NCI-H510A (cell line): Measurements from ENCODE around the gene ITGA2.
"Not testable (repeated sequence)": the region's sequence is repeated elsewhere in the genome, so short reads cannot be mapped to it uniquely, and the experiment has no call there.

Experiments used
- DNase-seq: peaks from one replicate; lab custom pipeline; 2025; lab: John Stamatoyannopoulos, UW

ITGA2 gene

GRCh38 chr5:53100606-53101005 is 111.5 kb downstream of the ITGA2 start:
- DNase-seq, result no peak

GRCh38 chr5:53105611-53106300 is 116.6 kb downstream of the ITGA2 start:
- DNase-seq, result no peak

GRCh38 chr5:53109056-53109442 is 119.9 kb downstream of the ITGA2 start:
- DNase-seq, result no peak

- DNase-seq, result peak; percentile 61
These were observed 120.4 kb downstream of the ITGA2 start, which contains the start of gene MOCS2 for GRCh38 chr5:53109443-53110127. Gene MOCS2, minus strand, starts transcription at chr5:53109757. Its CDS starts 2,583 bp downstream, at chr5:53107174.

GRCh38 chr5:53110156-53110555 is 121.0 kb downstream of the ITGA2 start:
- DNase-seq, result no peak

DNA sequence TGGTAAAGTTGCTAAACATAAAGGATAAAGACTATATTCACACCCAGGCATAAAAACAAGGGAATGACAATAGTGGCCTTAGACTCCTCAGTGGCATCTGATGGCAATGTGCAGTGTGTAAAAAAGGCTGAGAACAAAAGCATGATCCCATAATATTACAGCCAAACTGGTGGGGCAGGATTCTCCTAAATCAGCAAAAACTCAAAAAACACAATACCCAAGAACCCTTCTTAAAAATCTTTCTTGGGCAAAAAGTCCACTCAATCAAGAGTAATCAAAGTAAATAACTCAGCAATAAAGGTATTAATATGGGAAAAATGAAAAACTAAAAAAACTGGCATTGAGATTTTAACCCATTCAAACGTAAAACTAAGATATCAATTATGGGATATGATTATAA is 122.0 kb downstream of the ITGA2 start:
- no peak for DNase-seq

DNA sequence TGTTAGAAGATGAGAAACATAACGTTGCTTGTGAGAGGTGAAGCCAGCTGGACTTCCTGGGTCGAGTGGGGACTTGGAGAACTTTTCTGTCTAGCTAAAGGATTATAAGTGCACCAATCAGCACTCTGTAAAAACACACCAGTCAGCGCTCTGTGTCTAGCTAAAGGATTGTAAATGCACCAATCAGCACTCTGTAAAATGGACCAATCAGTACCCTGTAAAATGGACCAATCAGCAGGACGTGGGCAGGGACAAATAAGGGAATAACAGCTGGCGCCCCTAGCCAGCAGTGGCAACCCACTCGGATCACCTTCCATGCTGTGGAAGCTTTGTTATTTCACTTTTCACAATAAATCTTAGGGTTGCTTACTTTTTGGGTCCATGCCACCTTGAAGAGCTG is 123.2 kb downstream of the ITGA2 start:
- not testable (repeated sequence) for DNase-seq

GRCh38 chr5:53112909-53113308 is 123.8 kb downstream of the ITGA2 start:
- no peak for DNase-seq

DNA sequence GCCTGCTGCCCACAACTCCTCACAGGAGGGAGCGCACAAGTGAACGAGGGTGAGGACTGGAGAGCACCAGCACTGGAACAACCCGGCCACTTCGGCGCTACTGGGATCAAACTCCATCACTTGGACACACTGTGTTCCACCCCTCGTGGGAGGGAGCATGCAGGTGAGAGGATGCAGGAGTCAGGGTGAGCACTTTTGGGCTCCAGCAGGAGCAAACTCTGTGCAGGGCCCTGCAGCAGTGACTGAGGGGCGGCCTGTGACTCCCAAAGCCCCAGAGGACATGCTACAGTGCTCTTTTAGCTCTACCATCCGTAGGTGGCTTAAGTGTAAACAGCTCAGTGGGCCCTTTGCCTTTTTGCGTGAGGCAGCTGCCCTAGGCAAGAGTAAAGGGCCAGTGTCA is 124.8 kb downstream of the ITGA2 start:
- DNase-seq, result no peak

GRCh38 chr5:53114988-53115387 is 125.8 kb downstream of the ITGA2 start:
- DNase-seq, result no peak

DNA sequence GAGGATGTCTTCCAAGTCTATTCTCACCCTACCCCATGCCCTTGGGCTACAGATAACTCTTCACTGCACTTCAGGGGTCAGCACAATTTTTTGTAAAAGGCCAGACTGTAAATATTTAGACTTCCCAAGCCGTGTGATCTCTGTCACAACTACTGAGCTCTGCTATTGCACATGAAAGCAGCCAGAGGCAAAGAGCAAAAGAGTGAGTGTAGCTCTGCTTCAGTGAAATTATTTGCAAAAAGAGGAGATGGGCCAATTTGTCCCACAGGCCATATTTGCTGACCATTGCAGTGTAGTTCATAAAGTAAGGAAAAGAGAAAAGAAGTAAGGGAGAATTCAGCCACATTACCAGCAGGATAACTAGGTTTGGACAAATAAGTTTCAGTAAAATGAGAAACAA is 127.4 kb downstream of the ITGA2 start:
- DNase-seq, result no peak

GRCh38 chr5:53118879-53119278 is 129.7 kb downstream of the ITGA2 start:
- DNase-seq, result no peak

GRCh38 chr5:53120165-53120564 is 131.0 kb downstream of the ITGA2 start:
- DNase-seq, result no peak

GRCh38 chr5:53123702-53124101 is 134.6 kb downstream of the ITGA2 start:
- DNase-seq, result no peak

GRCh38 chr5:53126521-53126920 is 137.4 kb downstream of the ITGA2 start:
- DNase-seq, result no peak

DNA sequence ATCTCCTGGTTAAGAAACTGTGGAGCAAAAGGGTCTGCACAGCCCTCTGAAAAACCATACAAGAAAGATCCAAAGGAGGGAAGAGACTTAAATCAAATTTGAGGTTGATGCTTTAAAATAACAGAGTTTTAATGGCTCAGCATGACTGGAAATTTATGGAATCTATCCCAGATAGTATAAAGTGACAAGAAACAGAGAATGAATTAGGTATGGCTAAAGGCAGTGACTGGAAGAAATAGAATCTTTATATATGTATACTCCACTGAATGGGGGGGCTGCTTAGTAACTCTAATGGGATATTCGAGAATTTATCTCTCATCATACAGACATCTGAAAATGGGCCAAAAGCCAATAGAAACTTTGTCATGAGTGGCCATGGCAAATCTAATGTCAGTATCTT is 138.0 kb downstream of the ITGA2 start:
- no peak for DNase-seq

- no peak for DNase-seq
These were observed 139.3 kb downstream of the ITGA2 start for GRCh38 chr5:53128481-53128880.

- no peak for DNase-seq
These were observed 141.1 kb downstream of the ITGA2 start for GRCh38 chr5:53130266-53130665.

DNA sequence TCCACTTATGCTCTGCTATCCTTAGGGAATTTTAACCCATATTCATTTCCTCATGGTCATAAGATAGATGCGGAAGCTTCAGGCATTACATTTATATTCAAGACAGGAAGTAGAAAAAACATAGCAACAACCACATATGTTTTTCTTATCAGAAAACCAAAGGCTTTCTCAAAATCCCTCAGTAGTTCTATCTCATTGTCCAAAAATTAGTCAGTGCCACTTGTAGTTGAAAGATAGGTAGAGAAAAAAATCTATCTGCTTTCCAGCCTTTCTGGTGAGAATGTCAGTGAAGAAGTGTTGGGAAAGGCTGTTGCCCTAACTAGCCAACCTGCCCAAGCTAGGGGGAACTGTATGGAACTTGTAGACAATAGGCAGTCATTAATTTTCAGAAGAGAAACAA is 143.9 kb downstream of the ITGA2 start:
- no peak for DNase-seq
